WI38 (cell line): ENCODE results near the gene RTN1.

Source experiments
- H3K4me3 ChIP-seq: 2 replicates; pipeline ENCODE4 v1.5.1; 2011; ENCODE audit warnings: low read depth, mild to moderate bottlenecking, control low read depth, low read length
- TF ChIP-seq, protein P1 (sequence below): IDR thresholded peaks from 2 replicates; pipeline ENCODE4 v1.5.1; 2012; ENCODE audit warnings: low read depth, mild to moderate bottlenecking, control low read depth, low read length

Gene RTN1

DNA sequence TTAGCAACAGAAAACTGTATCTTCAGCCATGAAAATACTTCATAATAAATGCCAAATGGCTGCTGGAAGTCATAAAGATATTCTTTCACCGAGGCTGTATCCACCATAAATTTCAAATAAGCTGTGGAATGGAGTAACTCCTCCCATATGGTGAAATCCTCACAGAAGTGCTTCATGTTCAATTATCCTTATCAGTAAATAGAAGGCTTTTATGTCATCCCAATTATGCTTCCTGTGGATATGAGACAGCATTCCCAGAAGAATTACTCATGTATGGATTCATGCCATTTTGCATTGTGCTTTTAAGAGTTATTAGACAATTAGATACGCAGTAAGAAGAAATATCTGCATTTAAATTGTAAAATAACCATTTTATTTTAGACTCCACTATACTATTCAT lies 99.0 kb downstream of the RTN1 start:
- no peak overlapping the region for H3K4me3 ChIP-seq
- TF ChIP-seq, protein P1, sequence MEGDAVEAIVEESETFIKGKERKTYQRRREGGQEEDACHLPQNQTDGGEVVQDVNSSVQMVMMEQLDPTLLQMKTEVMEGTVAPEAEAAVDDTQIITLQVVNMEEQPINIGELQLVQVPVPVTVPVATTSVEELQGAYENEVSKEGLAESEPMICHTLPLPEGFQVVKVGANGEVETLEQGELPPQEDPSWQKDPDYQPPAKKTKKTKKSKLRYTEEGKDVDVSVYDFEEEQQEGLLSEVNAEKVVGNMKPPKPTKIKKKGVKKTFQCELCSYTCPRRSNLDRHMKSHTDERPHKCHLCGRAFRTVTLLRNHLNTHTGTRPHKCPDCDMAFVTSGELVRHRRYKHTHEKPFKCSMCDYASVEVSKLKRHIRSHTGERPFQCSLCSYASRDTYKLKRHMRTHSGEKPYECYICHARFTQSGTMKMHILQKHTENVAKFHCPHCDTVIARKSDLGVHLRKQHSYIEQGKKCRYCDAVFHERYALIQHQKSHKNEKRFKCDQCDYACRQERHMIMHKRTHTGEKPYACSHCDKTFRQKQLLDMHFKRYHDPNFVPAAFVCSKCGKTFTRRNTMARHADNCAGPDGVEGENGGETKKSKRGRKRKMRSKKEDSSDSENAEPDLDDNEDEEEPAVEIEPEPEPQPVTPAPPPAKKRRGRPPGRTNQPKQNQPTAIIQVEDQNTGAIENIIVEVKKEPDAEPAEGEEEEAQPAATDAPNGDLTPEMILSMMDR = no peak

DNA sequence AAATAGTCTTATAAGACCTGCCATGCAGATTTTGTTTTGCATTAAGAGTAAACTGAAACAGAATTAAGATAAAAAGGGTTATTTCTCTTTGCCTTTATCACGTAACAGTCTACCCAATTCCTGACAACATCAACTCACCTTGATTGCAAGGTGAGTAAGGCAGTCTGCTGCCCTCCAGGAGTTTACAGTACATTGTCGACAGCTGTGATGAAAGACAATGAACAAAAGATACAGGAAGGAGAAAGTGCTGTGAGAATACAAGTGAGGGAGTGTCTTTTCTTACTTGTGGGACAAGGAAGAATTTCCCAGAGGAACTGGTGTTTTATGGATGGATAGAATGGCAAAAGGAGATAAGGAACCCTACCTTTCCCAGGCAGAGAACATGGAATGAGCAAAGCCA lies 101.0 kb downstream of the RTN1 start:
- TF ChIP-seq, protein P1 = no peak

DNA sequence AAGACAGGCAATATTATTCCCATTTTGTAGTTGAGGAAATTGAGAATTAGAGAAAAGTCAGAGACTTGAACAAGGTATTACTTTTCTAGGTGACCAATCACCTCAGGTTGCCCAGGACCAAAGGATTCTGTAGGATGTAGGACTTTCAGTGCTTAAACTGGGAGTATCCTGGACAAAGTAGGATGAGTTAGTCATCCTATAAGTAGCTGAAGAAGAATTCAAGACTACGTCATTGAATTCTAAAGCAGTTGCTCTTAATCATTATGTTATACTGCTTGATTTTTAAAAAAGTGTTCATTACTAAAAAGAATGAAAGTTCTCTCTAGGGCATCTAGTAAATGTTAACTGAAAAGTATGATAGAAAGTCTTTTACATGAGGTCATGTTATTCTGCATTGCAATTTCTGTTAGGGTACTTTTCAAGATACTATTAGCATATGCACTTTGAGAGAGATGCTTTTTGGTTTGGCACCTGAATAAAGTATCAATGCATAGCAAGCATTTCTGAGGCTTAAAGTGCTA lies 101.7 kb downstream of the RTN1 start:
- no peak overlapping the region for H3K4me3 ChIP-seq
- TF ChIP-seq, protein P1 = no peak

More for the DNA sequence above, 101.0 kb downstream of the RTN1 start:
- H3K4me3 ChIP-seq = no peak overlapping the region

DNA sequence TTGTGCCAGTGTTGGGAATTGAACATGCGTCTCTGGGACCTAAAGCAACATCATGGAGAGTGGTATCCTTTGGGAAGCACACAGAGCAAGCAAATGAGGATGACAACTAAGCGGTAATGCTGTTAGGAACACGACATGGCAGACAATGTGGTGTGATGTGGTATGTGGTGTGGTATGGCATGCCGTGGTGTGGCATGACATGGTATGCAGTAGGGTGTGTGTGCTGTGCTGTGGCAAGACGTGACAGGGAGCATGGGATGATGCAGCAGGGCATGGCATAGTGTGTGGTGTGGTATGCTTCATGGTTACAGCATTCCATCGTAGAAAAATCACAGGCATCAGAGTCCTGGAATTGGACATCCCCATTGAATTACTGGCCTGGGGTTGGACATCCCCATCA lies 108.7 kb downstream of the RTN1 start:
- TF ChIP-seq, protein P1 = no peak
- H3K4me3 ChIP-seq = no peak overlapping the region

DNA sequence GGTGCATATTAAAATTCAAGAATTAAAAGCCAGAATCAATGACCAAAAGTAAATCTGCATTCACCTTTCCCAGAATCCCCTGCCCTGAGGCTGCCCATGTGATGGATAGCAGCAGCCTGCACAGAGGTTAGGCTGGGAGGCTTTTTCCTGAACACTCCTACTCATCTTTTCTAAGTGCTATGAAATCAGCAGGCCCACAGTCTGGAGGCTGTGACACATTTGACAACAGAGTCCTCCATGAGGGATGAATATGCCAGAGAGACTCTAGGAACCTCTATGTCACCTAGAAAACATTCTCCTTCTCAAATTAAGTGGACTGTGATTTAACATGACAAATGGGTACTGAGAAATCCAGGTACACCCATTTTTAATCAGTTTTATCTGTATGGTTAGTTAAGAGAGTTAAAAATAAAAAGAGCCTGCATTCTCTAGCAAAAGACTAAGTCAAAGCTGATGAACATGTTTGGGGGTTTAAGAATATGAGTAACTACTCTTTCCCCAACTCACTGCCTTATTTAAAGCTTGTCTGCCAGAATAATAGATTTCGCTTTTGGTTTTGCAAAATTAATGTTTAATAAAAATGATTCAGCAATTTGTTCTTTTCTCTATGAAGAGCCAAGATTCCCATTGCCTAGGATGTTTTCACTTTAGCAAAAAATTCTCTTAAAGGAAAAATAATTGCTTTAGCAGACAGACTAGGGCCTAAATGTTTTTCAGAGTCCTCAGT lies 115.0 kb downstream of the RTN1 start:
- TF ChIP-seq, protein P1 = no peak
- H3K4me3 ChIP-seq = no peak overlapping the region

DNA sequence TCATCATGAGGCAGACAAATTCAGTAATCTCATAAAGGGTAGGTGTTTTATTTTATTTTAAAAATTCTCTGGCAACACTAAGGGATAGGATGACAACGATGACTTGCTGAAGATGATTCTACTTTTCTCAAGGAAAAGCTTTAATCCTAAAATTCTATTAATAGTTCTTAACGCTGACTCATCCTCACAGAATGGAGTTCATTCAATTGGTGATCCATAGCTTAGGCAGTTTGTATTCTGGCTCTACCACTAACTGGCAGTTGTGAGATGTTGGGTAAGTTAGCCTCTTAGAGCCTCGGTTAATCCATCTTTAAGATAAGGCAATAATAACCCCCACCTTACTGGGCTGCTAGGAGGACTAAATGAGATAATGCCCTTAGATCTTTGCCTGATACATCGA lies 116.3 kb downstream of the RTN1 start:
- TF ChIP-seq, protein P1 = no peak
- H3K4me3 ChIP-seq = no peak overlapping the region

DNA sequence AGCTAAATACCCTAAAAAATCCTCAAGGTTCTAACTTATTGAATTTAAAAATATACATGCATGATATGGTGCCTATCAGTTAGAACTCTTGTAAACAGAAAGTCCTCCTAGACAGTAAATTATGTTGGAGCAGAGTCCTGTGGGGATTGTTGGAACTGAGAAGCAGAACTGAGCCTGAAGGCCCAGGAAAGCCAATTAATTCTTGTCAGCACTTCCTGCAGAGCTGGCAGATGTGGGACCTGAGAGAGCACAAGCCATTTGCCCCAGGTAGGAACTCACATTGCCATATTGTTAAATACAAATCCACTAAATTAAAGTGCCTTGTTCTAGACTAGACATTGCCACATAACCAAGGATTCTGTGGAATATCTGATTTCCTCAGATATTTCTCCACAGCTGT lies 117.1 kb downstream of the RTN1 start:
- TF ChIP-seq, protein P1 = no peak
- H3K4me3 ChIP-seq = no peak overlapping the region
